Endothelial cell (in vitro differentiated cells): ENCODE results near the gene FAM162B. TPM values are rescaled to one million over a fixed set of nuclear protein-coding genes. Genes with fewer than 3 reads are reported as not detected.
"Not testable (repeated sequence)": the region's sequence is repeated elsewhere in the genome, so short reads cannot be mapped to it uniquely, and the experiment has no call there.

Experiments
- DNase-seq: peaks from one replicate; pipeline ENCODE4 v3.0.0; 2021; ENCODE audit warnings: low spot score
- H3K27ac Mint-ChIP-seq: one replicate; pipeline ENCODE4 v1.8.0; 2021; ENCODE audit warnings: mixed read lengths, inconsistent platforms; ENCODE audit not compliant: unreplicated experiment
- H3K27me3 Mint-ChIP-seq: one replicate; pipeline ENCODE4 v1.8.0; 2021; ENCODE audit warnings: mild to moderate bottlenecking, moderate library complexity, mixed read lengths, inconsistent platforms; ENCODE audit not compliant: unreplicated experiment
- H3K36me3 Mint-ChIP-seq: one replicate; pipeline ENCODE4 v1.8.0; 2021; ENCODE audit warnings: mild to moderate bottlenecking, low read depth, mixed read lengths, inconsistent platforms; ENCODE audit not compliant: unreplicated experiment
- H3K4me1 Mint-ChIP-seq: one replicate; pipeline ENCODE4 v1.8.0; 2021; ENCODE audit warnings: mild to moderate bottlenecking, mixed read lengths, inconsistent platforms; ENCODE audit not compliant: unreplicated experiment
- H3K4me3 Mint-ChIP-seq: one replicate; pipeline ENCODE4 v1.8.0; 2021; ENCODE audit warnings: mild to moderate bottlenecking, mixed read lengths, inconsistent platforms; ENCODE audit not compliant: unreplicated experiment
- H3K9me3 Mint-ChIP-seq: one replicate; pipeline ENCODE4 v1.8.0; 2021; ENCODE audit warnings: mixed read lengths, inconsistent platforms; ENCODE audit not compliant: unreplicated experiment
- CTCF ChIP-seq: fragments of 200-600 bp; sonication (generic); IDR thresholded peaks from one replicate; pipeline ENCODE4 v1.5.0; 2021; ENCODE audit warnings: antibody characterized with exemption; ENCODE audit not compliant: unreplicated experiment
- total RNA-seq: library from RNA; stranded (reverse); fragmentation: NEBNext Ultra II Directional; extraction: Animal tissue kit (Norgen Biotek cat#: 25700); gene quantifications from one replicate; pipeline ENCODE4 v1.2.1, GENCODE V29; 2021; ENCODE audit not compliant: unreplicated experiment

FAM162B gene
- total RNA-seq, 1 donor from 2014 or later = 1.5 TPM

- no peak overlapping the region for H3K4me3 Mint-ChIP-seq
- no peaks in the 10 kb centered on the region for H3K9me3 Mint-ChIP-seq
- H3K27me3 Mint-ChIP-seq = no peaks in the 10 kb centered on the region
- H3K27ac Mint-ChIP-seq = no peak overlapping the region
- TF ChIP-seq CTCF = no peak
- no peaks in the 10 kb centered on the region for H3K36me3 Mint-ChIP-seq
- no peak for DNase-seq
- H3K4me1 Mint-ChIP-seq = no peaks in the 10 kb centered on the region
These were observed 35.0 kb downstream of the FAM162B start for GRCh38 chr6:116730513-116730912.

GRCh38 chr6:116726947-116727346 lies 38.6 kb downstream of the FAM162B start:
- Mint-ChIP-seq H3K36me3 (peaks cover 6% of the 10 kb centered on the region), H3K27ac (no peak overlapping the region), H3K4me3 (no peak overlapping the region), H3K9me3 (no peaks in the 10 kb centered on the region), H3K4me1 (no peaks in the 10 kb centered on the region), H3K27me3 (no peaks in the 10 kb centered on the region)
- TF ChIP-seq CTCF = no peak
- no peak for DNase-seq

- TF ChIP-seq CTCF = no peak
- no peak for DNase-seq
- no peaks in the 10 kb centered on the region for H3K27me3 Mint-ChIP-seq
- H3K27ac Mint-ChIP-seq = no peak overlapping the region
- peaks cover 12% of the 10 kb centered on the region for H3K36me3 Mint-ChIP-seq
- H3K4me3 Mint-ChIP-seq = no peak overlapping the region
- H3K4me1 Mint-ChIP-seq = peaks cover 5% of the 10 kb centered on the region
- H3K9me3 Mint-ChIP-seq = no peaks in the 10 kb centered on the region
These were observed 50.8 kb downstream of the FAM162B start for GRCh38 chr6:116714761-116715160.

GRCh38 chr6:116714296-116714695 lies 51.2 kb downstream of the FAM162B start:
- H3K36me3 Mint-ChIP-seq = peaks cover 12% of the 10 kb centered on the region
- TF ChIP-seq CTCF = no peak
- no peaks in the 10 kb centered on the region for H3K27me3 Mint-ChIP-seq
- H3K4me1 Mint-ChIP-seq = peaks cover 5% of the 10 kb centered on the region
- H3K4me3 Mint-ChIP-seq = no peak overlapping the region
- no peaks in the 10 kb centered on the region for H3K9me3 Mint-ChIP-seq
- no peak for DNase-seq
- H3K27ac Mint-ChIP-seq = no peak overlapping the region

- no peaks in the 10 kb centered on the region for H3K4me1 Mint-ChIP-seq
- no peak for TF ChIP-seq CTCF
These were observed 59.6 kb downstream of the FAM162B start for GRCh38 chr6:116705917-116706316.

GRCh38 chr6:116703888-116704287 lies 61.6 kb downstream of the FAM162B start:
- H3K27ac Mint-ChIP-seq, H3K27me3 Mint-ChIP-seq, H3K4me1 Mint-ChIP-seq, DNase-seq, H3K4me3 Mint-ChIP-seq, H3K36me3 Mint-ChIP-seq, H3K9me3 Mint-ChIP-seq: not testable (repeated sequence)

More at GRCh38 chr6:116705917-116706316, 59.6 kb downstream of the FAM162B start:
- Mint-ChIP-seq H3K4me3 (no peak overlapping the region), H3K27me3 (no peaks in the 10 kb centered on the region), H3K36me3 (no peaks in the 10 kb centered on the region), H3K9me3 (no peaks in the 10 kb centered on the region), H3K27ac (no peak overlapping the region)
- no peak for DNase-seq
